Caco-2 (cell line): ENCODE data around the gene TMEM117. TPM values are rescaled to one million over a fixed set of nuclear protein-coding genes. Genes with fewer than 3 reads are reported as not detected.

Experiments
- BruUV-seq: library from RNA; stranded (reverse); fragments of 400-500 nt; replicated peaks from 2 replicates; lab custom pipeline; 2021; lab: Mats Ljungman, UMichigan
- CTCF ChIA-PET: fragments of 300-600 bp; sonication (Branson Sonifier 250); formaldehyde crosslinking; loops from one replicate; lab custom pipeline; 2022; ENCODE audit warnings: antibody characterized with exemption; lab: Charles Lee
- POLR2A ChIA-PET: fragments of 300-600 bp; sonication (Branson Sonifier 250); formaldehyde crosslinking; loops from one replicate; lab custom pipeline; 2022; ENCODE audit warnings: antibody characterized with exemption; lab: Charles Lee
- DNase-seq, 2 experiments: peaks; one replicate each; pipeline versions ENCODE4 v3.0.0 to v3.0.0-alpha.2; 2020 to 2022
- H3K27me3 ChIP-seq: replicated peaks from 2 replicates; pipeline ENCODE4 v1.6.0; 2011; ENCODE audit warnings: low read length; ENCODE audit not compliant: control insufficient read depth, insufficient read depth
- H3K36me3 ChIP-seq: 2 replicates; pipeline ENCODE4 v1.5.1; 2011; ENCODE audit warnings: low read length; ENCODE audit not compliant: control insufficient read depth, insufficient read depth
- H3K4me1 ChIP-seq: fragments of 250-450 bp; sonication (Bioruptor Pico); 2 replicates; pipeline ENCODE4 v1.5.1; 2020; ENCODE audit warnings: mild to moderate bottlenecking
- H3K4me3 ChIP-seq: 2 replicates; pipeline ENCODE4 v1.5.1; 2011; ENCODE audit warnings: low read depth, mild to moderate bottlenecking, control low read depth, low read length
- H3K9me3 ChIP-seq: fragments of 250-450 bp; sonication (Bioruptor Pico); 2 replicates; pipeline ENCODE4 v1.5.1; 2020; ENCODE audit warnings: mild to moderate bottlenecking, moderate library complexity
- H3K27ac Mint-ChIP-seq: one replicate; pipeline ENCODE4 v1.8.0; 2022; ENCODE audit warnings: mixed read lengths; ENCODE audit not compliant: unreplicated experiment
- H3K27me3 Mint-ChIP-seq: one replicate; pipeline ENCODE4 v1.8.0; 2022; ENCODE audit warnings: mixed read lengths; ENCODE audit not compliant: insufficient read depth, unreplicated experiment
- H3K36me3 Mint-ChIP-seq: one replicate; pipeline ENCODE4 v1.8.0; 2022; ENCODE audit warnings: mild to moderate bottlenecking, mixed read lengths; ENCODE audit not compliant: insufficient read depth, unreplicated experiment
- H3K4me1 Mint-ChIP-seq: one replicate; pipeline ENCODE4 v1.8.0; 2022; ENCODE audit warnings: low read depth, mixed read lengths; ENCODE audit not compliant: unreplicated experiment
- H3K4me3 Mint-ChIP-seq: one replicate; pipeline ENCODE4 v1.8.0; 2022; ENCODE audit warnings: mild to moderate bottlenecking, moderate library complexity, mixed read lengths; ENCODE audit not compliant: unreplicated experiment
- H3K9me3 Mint-ChIP-seq: one replicate; pipeline ENCODE4 v1.8.0; 2022; ENCODE audit warnings: mixed read lengths; ENCODE audit not compliant: unreplicated experiment
- CTCF ChIP-seq, 2 experiments: fragments of 200-600 bp in 1 of 2; IDR thresholded peaks; 1 replicate in 1 of 2; 2 replicates in 1 of 2; pipeline versions ENCODE4 v1.5.1 to v1.8.0; 2011 to 2022; ENCODE audit warnings: antibody characterized with exemption in 1 of 2, control low read depth in 1 of 2, inconsistent platforms in 1 of 2, low read depth in 1 of 2, low read length in 1 of 2, mild to moderate bottlenecking in 1 of 2, moderate library complexity in 1 of 2; ENCODE audit not compliant: insufficient read depth in 1 of 2, severe bottlenecking in 1 of 2, unreplicated experiment in 1 of 2
- intact Hi-C: fragments of 100-400 bp; cut with micrococcal nuclease; formaldehyde crosslinking; loops from one replicate; pipeline ENCODE4 v1.10.0; 2022; ENCODE audit not compliant: unreplicated experiment
- total RNA-seq: library from RNA; stranded (reverse); gene quantifications from 2 replicates; pipeline ENCODE4 v1.2.3, GENCODE V29; 2022

The TMEM117 gene
- total RNA-seq, 1 experiment from 2014 or later: 34.1 TPM

GRCh38 chr12:44299524-44299923 lies 463.6 kb downstream of the TMEM117 start:
- no peak overlapping the region for H3K4me3 Mint-ChIP-seq
- H3K27me3 Mint-ChIP-seq: no peaks in the 10 kb centered on the region
- BruUV-seq: no TSS peak
- Histone ChIP-seq H3K4me1 (peaks cover 27% of the 10 kb centered on the region), H3K9me3 (no peaks in the 10 kb centered on the region), H3K36me3 (peaks cover 2% of the 10 kb centered on the region), H3K27me3 (no peaks in the 10 kb centered on the region), H3K4me3 (no peak overlapping the region)
- peaks cover 6% of the 10 kb centered on the region for H3K36me3 Mint-ChIP-seq
- H3K27ac Mint-ChIP-seq: no peak overlapping the region
- ChIA-PET CTCF (no interaction called here), POLR2A (no interaction called here)
- H3K9me3 Mint-ChIP-seq: peaks cover 12% of the 10 kb centered on the region
- intact Hi-C loops: loop anchor here (2.0 kb wide), 1 partner anchor 17 kb away; no protein-coding TSS in a partner anchor
- TF ChIP-seq CTCF (IDR thresholded peaks at IDR 0.05; ENCODE audit: insufficient read depth in 1 of 2, low read depth in 1 of 2, low read length in 1 of 2, severe bottlenecking in 1 of 2, unreplicated experiment in 1 of 2): no peak
- no peaks in the 10 kb centered on the region for H3K4me1 Mint-ChIP-seq
- DNase-seq: no peak

DNA sequence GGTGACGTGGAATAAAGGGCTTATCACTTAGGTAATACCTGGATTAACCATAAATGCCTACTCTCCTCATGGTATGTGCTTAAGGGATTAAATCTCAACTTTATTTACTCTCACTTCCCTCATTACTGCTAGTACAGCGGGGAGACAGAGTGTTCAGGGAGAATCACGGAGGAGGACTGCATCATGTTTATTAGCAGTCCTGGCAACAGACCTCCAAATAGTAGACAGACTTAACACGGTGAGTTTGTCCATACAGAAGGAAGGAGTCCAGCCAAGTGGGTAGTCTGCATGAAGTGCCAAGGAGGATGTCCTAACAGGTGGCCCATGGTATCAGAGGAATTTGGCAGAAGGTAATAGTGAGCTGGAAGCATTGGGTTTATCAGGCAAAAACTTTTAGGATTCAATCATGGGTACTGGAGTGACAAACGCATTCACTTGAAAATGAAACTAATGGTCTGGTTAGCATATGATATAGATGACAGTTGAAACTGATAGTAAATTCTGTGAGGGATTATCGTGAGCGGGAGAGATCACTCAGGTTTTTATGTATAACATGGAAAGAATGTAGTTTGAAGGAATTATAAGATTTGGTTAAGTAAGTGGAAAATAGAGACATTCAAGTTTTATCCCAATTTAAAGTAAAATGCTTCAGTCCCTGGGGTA lies 471.8 kb downstream of the TMEM117 start:
- peaks cover 7% of the 10 kb centered on the region; the same call in 1 of the 2 replicates for H3K9me3 ChIP-seq
- peaks cover 4% of the 10 kb centered on the region for H3K36me3 ChIP-seq
- TF ChIP-seq CTCF (IDR thresholded peaks at IDR 0.05; ENCODE audit: insufficient read depth in 1 of 2, low read depth in 1 of 2, low read length in 1 of 2, severe bottlenecking in 1 of 2, unreplicated experiment in 1 of 2): no peak
- POLR2A ChIA-PET: no interaction called here
- Mint-ChIP-seq H3K36me3 (no peaks in the 10 kb centered on the region), H3K27ac (no peak overlapping the region), H3K4me3 (no peak overlapping the region), H3K4me1 (no peaks in the 10 kb centered on the region), H3K27me3 (no peaks in the 10 kb centered on the region), H3K9me3 (peaks cover 8% of the 10 kb centered on the region)
- intact Hi-C loops: no loop called here
- CTCF ChIA-PET: no interaction called here
- no peak overlapping the region for H3K4me3 ChIP-seq
- no peaks in the 10 kb centered on the region for H3K4me1 ChIP-seq
- DNase-seq: no peak
- no peaks in the 10 kb centered on the region for H3K27me3 ChIP-seq
- no TSS peak for BruUV-seq

DNA sequence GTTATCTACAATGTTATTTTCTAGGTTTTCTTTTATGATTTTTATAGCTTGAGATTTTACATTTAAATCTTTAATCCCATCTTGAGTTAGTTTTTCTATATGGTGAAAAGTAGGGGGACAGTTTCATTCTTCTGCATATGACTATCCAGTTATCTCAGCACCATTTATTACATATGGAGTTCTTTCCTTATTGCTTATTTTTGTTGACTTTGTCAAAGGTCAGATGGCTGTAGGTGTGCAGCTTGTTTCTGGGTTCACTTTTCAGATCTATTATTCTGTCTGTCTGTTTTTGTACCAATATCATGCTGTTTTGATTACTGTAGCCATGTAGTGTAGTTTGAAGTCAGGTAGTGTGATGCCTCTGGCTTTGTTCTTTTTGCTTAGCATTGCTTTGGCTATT lies 477.3 kb downstream of the TMEM117 start:
- H3K4me1 Mint-ChIP-seq: peaks cover 24% of the 10 kb centered on the region
- H3K4me3 Mint-ChIP-seq: no peak overlapping the region
- Histone ChIP-seq H3K9me3 (no peaks in the 10 kb centered on the region), H3K4me1 (peaks cover 9% of the 10 kb centered on the region), H3K27me3 (no peaks in the 10 kb centered on the region), H3K4me3 (no peak overlapping the region), H3K36me3 (no peaks in the 10 kb centered on the region)
- POLR2A ChIA-PET: no interaction called here
- BruUV-seq: no TSS peak
- no peak for DNase-seq
- no peaks in the 10 kb centered on the region for H3K36me3 Mint-ChIP-seq
- no peak for TF ChIP-seq CTCF (IDR thresholded peaks at IDR 0.05; ENCODE audit: insufficient read depth in 1 of 2, low read depth in 1 of 2, low read length in 1 of 2, severe bottlenecking in 1 of 2, unreplicated experiment in 1 of 2)
- intact Hi-C loops: loop anchor here (10.0 kb wide), 1 partner anchor 298 kb away; no protein-coding TSS in a partner anchor
- no peak overlapping the region for H3K27ac Mint-ChIP-seq
- H3K9me3 Mint-ChIP-seq: peaks cover 7% of the 10 kb centered on the region
- CTCF ChIA-PET: no interaction called here
- no peaks in the 10 kb centered on the region for H3K27me3 Mint-ChIP-seq
